ENCODE data around the gene LARGE1.

LARGE1 gene

DNA sequence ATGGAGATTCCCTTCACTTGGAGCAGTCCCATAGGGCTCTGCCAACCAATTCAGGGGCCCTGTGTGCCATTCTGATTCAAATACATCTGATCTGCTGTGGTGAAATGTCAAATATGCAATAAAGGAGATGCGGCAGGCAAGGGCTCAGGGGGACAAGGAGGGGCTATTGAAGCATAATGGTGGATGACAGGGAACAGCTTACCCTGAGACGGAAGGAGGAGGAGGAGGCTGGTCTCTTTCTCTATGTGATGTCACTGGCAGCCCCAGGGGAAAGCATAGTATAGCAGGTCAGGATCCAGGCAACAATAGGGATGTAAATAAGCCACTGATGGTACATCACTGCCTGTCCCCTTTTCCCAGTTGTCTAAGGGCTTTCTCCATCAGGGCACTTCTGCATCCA is 511.2 kb downstream of the LARGE1 start:
- no peak for ATAC-seq
- H3K27ac Mint-ChIP-seq = no peak overlapping the region

DNA sequence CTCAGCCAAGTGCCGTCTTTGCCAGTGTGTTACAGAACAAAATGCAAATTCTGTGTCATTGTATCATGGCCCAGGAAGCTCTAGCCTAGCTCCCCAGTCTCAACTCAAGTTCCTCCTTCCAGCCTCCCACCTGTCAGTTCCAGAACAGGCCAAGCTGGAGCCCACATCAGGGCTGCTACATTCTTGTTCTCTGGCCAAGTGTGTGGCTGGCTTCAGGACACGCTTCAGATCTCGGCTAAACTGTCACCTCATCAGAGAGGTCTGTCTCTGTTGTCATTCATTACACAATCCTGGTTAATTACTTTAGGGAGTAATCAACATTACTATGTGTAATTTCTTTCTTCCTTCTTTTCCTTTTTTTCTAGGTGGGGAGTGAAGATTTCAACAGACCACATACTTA is 515.1 kb downstream of the LARGE1 start:
- Mint-ChIP-seq H3K4me3 (no peak overlapping the region), H3K9me3 (peaks cover 6% of the 10 kb centered on the region), H3K36me3 (no peaks in the 10 kb centered on the region), H3K4me1 (no peaks in the 10 kb centered on the region), H3K27ac (no peak overlapping the region)
- no peak for DNase-seq (ENCODE audit: low spot score in 2 of 2)
- no peak for ATAC-seq

More for the DNA sequence above, 511.2 kb downstream of the LARGE1 start:
- peaks cover 6% of the 10 kb centered on the region for H3K9me3 Mint-ChIP-seq
- no peak overlapping the region for H3K4me3 Mint-ChIP-seq
- no peak for DNase-seq (ENCODE audit: low spot score in 2 of 2)
- H3K36me3 Mint-ChIP-seq = no peaks in the 10 kb centered on the region
- H3K4me1 Mint-ChIP-seq = no peaks in the 10 kb centered on the region

DNA sequence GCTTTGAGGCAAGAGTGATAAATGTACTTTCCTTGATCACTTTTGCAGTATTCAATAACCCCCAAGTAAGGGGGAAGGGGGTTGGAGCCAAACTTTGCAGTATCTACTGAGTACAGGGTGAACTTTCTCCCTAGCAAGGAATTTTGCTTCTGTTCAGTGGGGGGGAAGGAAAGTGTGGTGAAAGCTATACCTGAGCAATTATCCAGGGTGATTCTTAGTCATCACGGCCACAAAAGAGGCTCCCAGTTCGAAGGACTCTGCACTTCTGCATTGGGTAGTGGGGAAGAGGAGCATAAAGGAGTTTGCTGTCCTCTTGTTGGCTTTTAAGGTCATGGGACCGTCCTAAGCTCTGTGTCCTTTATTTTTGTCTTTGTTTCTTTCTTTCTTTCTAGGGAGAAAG is 515.6 kb downstream of the LARGE1 start:
- H3K4me3 Mint-ChIP-seq = no peak overlapping the region
- no peaks in the 10 kb centered on the region for H3K36me3 Mint-ChIP-seq
- peaks cover 6% of the 10 kb centered on the region for H3K9me3 Mint-ChIP-seq
- H3K4me1 Mint-ChIP-seq = no peaks in the 10 kb centered on the region
- DNase-seq (ENCODE audit: low spot score in 2 of 2) (no peak), ATAC-seq (no peak)
- no peak overlapping the region for H3K27ac Mint-ChIP-seq

DNA sequence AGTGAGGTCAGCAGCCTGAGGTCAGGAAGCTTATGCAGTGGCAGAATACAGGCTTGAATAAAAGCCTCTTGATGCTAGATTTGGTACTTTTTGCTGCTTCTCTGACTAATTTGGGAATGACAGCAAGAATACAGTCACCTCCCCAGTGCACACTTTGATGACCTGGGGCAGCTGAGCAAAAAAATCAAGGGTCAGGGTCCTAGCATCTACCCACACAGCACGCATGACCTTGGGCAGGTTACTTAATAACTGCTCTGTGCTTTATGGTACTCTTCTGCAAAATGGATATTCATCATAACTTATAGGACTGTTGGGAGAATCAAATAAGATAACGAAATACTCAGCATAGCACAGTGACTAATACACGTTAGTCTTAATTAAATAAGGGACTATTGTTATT is 518.0 kb downstream of the LARGE1 start:
- Mint-ChIP-seq H3K4me1 (no peaks in the 10 kb centered on the region), H3K27ac (no peak overlapping the region), H3K4me3 (no peak overlapping the region), H3K36me3 (no peaks in the 10 kb centered on the region), H3K9me3 (peaks cover 6% of the 10 kb centered on the region)
- DNase-seq (ENCODE audit: low spot score in 2 of 2) (no peak), ATAC-seq (no peak)

DNA sequence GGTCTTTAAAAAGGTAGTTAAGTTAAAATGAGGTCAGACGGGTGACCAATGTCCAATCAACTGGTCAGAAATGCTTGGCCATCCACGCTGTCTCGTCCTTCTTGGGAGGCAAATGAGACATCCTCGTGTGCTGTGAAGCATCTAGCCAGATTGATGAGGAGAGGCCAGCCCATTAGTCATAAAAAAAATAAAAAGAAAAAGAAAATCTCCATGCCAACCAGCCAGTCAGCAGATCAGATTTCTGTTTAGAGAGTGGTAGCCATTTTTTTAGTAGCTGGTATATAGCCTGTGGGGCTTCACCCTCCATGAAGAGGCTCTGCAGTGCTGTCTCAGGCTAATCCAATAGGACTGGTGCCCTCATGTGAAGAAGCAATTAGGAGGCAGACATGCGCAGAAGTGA is 519.0 kb downstream of the LARGE1 start:
- Mint-ChIP-seq H3K4me1 (no peaks in the 10 kb centered on the region), H3K27ac (no peak overlapping the region), H3K4me3 (no peak overlapping the region), H3K36me3 (no peaks in the 10 kb centered on the region), H3K9me3 (peaks cover 4% of the 10 kb centered on the region)
- DNase-seq (ENCODE audit: low spot score in 2 of 2) (no peak), ATAC-seq (no peak)

DNA sequence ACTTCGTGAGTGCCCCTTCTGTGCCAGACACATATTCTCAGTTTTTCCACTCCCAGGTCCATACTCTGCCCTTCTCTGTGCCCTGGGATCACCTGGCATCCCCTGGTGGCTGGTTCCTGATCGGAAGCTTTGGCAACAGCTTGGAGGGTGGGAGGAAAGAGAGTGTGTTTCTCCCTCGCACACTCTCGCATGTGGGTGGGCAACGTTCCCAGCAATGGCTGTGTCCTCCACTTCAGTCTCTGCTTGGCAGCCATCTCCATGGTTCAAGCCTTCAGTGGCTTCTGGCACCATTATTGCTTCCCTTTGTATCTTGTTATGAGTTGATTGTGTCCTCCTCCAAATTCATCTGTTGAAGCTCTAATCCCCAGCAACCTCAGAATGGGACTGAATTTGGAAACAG is 519.4 kb downstream of the LARGE1 start:
- no peak for ATAC-seq

DNA sequence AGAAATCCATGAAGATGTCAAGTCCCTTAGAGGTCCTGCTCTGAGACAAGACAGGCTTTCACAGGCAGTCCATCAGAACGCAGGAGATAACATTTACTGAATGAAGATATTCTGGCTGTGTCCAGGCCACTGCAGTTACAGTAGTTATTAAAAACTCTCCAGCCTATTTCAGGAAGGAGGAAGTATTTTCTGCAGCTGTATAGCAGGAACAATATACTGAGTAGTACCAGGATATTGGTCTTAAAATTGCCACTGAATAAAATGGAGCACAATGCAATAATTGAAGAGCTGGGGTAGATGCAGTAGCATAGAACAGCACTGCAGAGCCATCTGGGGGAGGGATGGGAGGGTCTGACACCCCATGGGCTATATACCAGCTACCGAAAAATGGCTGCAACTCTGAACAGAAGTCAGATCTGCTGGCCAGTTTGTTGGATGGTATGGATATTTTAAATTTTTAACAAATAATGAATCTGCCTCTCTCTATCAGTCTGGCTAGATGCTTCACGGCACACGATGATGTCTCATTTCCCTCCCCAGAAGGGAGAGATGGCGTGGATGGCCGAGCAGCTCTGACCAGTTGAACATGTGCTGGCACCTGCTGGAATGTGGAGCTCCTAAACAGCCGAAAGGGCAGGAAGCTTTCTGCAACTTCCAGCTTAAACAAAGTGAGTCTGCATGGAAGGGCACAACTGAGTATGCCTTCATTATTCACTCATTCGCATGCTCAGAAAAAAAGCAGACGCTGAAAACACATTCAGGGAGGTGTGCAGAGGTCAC is 520.0 kb downstream of the LARGE1 start:
- DNase-seq (ENCODE audit: low spot score in 2 of 2) (no peak), ATAC-seq (no peak)
- Mint-ChIP-seq H3K27ac (no peak overlapping the region), H3K36me3 (no peaks in the 10 kb centered on the region), H3K9me3 (peaks cover 3% of the 10 kb centered on the region), H3K4me3 (no peak overlapping the region), H3K4me1 (no peaks in the 10 kb centered on the region)

More for the DNA sequence above, 519.4 kb downstream of the LARGE1 start:
- Mint-ChIP-seq H3K4me3 (no peak overlapping the region), H3K9me3 (peaks cover 3% of the 10 kb centered on the region), H3K4me1 (no peaks in the 10 kb centered on the region), H3K36me3 (no peaks in the 10 kb centered on the region), H3K27ac (no peak overlapping the region)
- no peak for DNase-seq (ENCODE audit: low spot score in 2 of 2)

DNA sequence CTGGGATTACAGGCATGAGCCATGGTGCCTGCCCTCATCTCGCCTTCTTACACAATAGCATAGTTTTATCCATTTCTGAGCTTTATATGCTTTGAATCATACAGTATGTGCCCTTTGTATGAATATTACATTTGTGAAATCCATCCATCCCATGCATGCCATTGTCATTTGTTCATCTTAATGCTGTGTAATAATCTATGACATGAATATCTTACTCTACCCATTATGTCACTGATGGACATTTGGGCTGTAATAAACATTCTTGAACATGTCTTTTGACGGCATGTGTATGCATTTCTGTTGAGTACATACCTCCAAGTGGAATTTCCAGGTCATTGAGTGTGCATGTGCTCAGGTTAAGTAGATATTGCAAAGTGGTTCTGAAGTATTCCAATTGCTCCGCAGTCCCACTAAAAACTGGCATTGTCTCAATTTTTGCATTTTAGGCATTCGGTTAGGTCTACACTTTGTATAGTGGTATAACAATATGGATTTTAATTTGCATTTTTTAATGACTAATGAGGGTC is 522.8 kb downstream of the LARGE1 start:
- Mint-ChIP-seq H3K4me3 (no peak overlapping the region), H3K27ac (no peak overlapping the region), H3K36me3 (no peaks in the 10 kb centered on the region), H3K9me3 (peaks cover 3% of the 10 kb centered on the region), H3K4me1 (no peaks in the 10 kb centered on the region)
- DNase-seq (ENCODE audit: low spot score in 2 of 2) = no peak
- no peak for ATAC-seq

DNA sequence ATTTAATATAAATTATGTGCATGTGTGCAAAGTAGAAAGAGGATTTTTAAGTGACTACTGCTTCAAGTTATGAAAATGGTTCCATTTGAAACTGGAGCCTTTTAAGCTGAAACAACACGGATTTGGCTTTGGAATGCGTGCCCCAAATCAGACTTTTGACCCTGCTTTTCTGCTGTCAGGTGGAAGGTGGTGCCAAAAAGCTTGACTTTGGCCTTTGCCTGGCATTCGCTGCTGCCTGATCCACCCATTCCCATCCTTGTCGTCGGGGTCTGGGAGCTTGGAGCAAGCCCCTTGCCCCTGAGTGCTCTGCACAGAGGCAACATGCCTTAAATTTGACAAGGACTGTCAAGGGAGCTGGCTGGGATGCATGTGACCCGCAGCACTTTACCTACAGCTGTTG is 526.8 kb downstream of the LARGE1 start:
- ATAC-seq (no peak), DNase-seq (ENCODE audit: low spot score in 2 of 2) (no peak)
- Mint-ChIP-seq H3K36me3 (no peaks in the 10 kb centered on the region), H3K4me1 (no peaks in the 10 kb centered on the region), H3K4me3 (no peak overlapping the region), H3K9me3 (peaks cover 2% of the 10 kb centered on the region), H3K27ac (no peak overlapping the region)

DNA sequence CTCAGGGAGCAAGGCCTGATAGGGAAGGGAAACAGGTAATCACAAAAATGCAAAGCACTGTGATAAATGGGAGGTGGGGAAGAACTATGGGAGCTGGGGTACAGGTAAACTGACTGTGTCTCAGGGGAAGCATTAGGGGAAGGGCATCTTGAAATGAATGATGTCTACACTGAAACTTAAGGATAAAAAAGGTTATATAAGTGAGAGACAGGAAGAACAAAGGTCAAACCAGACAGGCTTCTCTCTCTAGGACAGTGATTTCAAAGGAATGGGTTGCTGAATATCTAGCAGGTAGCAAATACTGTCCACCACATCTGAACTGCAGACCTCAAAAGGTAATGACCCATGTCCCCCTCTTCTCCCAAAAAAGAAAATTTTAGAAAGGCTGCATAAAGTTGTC is 529.0 kb downstream of the LARGE1 start:
- Mint-ChIP-seq H3K9me3 (peaks cover 2% of the 10 kb centered on the region), H3K4me3 (no peak overlapping the region), H3K4me1 (no peaks in the 10 kb centered on the region), H3K36me3 (no peaks in the 10 kb centered on the region), H3K27ac (no peak overlapping the region)
- DNase-seq (ENCODE audit: low spot score in 2 of 2) (no peak), ATAC-seq (no peak)

DNA sequence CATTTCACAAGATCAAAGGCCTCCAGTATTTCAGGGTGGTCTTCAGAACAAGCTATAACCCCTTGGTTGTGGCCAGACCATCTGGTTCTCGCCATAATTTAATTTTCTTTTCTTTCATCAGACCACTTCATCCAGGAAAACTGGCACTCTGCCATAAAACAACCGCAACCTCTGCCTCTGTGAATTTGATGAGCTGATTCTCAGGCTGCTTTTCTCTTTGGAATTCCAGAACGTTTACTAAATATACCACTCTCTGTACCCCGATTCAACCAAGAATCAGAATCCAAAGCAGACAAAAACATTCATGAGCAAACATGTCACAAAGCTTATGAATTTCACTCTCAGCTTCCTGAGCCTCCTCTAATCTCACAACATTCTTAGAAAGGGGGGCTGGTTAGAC is 530.3 kb downstream of the LARGE1 start:
- Mint-ChIP-seq H3K4me1 (no peaks in the 10 kb centered on the region), H3K4me3 (no peak overlapping the region), H3K9me3 (peaks cover 2% of the 10 kb centered on the region), H3K36me3 (no peaks in the 10 kb centered on the region), H3K27ac (no peak overlapping the region)
- DNase-seq (ENCODE audit: low spot score in 2 of 2) = no peak
- no peak for ATAC-seq

DNA sequence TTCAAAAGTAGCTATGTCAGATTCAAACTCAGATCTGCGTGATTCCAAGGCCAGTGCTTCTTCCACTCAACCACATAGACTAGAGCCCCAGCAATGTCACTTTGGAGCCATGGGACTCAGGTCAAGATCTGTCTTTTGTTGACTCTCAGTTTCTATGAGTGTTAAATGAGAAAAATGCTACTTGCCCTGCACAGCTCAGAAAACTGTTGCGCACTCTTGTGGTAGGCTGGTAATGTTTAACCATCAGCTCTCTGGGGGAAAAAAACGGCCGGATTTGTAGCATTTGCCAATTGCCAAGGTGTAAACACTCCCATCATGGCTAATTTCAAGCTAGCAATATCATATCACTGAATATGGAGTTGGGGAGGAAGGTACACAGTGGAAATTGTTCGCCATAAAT is 534.0 kb downstream of the LARGE1 start:
- Mint-ChIP-seq H3K36me3 (peaks cover 4% of the 10 kb centered on the region), H3K4me1 (no peaks in the 10 kb centered on the region), H3K27ac (no peak overlapping the region), H3K9me3 (peaks cover 2% of the 10 kb centered on the region), H3K4me3 (no peak overlapping the region)
- DNase-seq (ENCODE audit: low spot score in 2 of 2) (no peak), ATAC-seq (no peak)

DNA sequence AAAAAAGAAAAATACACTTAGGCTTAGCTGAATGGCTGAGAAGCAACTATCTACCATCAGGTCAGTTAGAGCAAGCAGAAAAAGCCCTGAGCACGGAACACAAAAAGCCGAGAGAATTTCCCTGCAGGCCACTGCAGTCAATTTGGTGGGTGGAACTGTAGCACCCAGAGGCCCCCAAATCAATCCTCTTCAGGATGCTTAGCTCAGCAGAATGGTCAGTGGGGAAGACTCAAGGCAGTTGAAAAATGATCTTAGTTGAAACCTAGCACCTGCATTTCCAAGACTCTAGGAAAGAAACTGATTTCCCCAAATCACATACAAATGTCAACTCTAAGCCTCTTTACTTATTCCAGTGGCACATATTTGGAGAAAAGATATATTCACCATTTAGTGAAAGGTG is 534.7 kb downstream of the LARGE1 start:
- Mint-ChIP-seq H3K4me3 (no peak overlapping the region), H3K27ac (no peak overlapping the region), H3K4me1 (no peaks in the 10 kb centered on the region), H3K9me3 (peaks cover 2% of the 10 kb centered on the region), H3K36me3 (peaks cover 6% of the 10 kb centered on the region)
- no peak for DNase-seq (ENCODE audit: low spot score in 2 of 2)
- ATAC-seq = no peak

DNA sequence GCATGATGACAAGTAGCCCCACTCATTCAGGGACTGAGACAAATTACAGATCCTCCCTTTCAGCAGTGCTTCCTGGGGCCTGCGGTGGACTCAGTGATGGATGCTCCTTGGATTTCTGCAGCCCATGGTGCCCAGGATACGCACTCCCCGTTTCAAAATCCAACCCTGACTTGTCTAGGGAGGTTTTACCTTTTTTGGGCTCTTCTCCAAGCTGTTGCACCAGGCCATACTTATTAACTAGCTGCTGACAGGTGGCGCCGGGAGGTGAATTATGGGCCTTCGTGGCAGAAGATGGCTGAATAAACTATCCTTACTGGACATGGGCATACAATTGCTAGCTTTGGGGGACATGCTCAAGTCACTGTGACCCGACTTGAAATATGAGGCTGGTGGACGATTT is 537.8 kb downstream of the LARGE1 start:
- no peak overlapping the region for H3K4me3 Mint-ChIP-seq
- H3K4me1 Mint-ChIP-seq = no peaks in the 10 kb centered on the region
- no peak overlapping the region for H3K27ac Mint-ChIP-seq
- DNase-seq (ENCODE audit: low spot score in 2 of 2) (no peak), ATAC-seq (no peak)
- peaks cover 13% of the 10 kb centered on the region for H3K9me3 Mint-ChIP-seq
- H3K36me3 Mint-ChIP-seq = peaks cover 6% of the 10 kb centered on the region

DNA sequence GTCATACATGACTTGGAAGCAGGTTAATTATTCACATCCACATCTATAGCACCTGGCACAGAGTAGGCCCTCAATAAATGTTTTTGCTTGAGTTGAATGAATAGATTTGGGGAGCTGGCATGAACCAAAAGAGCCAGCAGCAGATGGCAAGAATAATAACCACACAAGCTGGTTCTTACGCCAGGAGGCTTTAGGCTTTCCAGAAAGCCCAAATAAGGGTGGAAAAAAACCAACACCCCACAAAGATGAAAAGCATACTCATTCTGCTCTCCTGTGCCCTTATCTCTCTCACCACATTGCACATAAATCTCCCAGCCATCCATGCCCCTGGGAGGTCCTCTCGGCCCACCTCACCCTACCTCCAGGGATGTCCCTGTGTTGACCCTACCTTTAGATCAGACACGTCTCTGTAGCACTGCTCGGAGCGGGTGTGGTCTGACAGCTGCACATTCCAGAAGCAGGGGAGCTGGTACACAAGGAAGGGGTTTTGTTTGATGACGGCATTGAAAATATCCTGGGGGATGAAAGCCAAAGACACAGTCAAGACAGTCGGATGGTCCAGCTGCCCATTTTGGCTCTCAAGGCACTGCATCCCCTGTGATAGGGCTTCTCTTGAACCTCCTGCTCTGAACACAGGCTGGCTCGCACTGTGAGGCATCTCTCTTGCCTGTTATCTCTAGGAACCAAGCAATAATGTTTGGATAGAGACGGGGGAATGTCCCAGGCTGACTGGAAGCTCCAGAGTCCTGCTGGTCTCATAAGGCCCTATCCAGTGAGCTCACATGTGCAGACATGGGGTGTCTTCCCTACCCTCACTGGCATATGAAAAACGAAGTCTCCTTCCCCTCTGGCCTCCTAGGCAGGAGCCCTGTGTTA is 538.5 kb downstream of the LARGE1 start:
- no peak overlapping the region for H3K27ac Mint-ChIP-seq

More for the DNA sequence above, 538.5 kb downstream of the LARGE1 start:
- Mint-ChIP-seq H3K4me1 (no peaks in the 10 kb centered on the region), H3K36me3 (peaks cover 6% of the 10 kb centered on the region), H3K4me3 (no peak overlapping the region), H3K9me3 (peaks cover 16% of the 10 kb centered on the region)
- ATAC-seq (no peak), DNase-seq (ENCODE audit: low spot score in 2 of 2) (no peak)
